Fibroblast of skin of right quadriceps (primary cell): ENCODE measurements around the gene APBB2.
A peak's percentile ranks its signal among the peaks of the same experiment; 100 is the strongest.

Experiments used
- DNase-seq: peaks from one replicate; pipeline ENCODE4 v3.0.0-alpha.2; 2013

APBB2 gene

GRCh38 chr4:41132055-41132683 lies 82.2 kb downstream of the APBB2 start:
- DNase-seq: no peak

DNA sequence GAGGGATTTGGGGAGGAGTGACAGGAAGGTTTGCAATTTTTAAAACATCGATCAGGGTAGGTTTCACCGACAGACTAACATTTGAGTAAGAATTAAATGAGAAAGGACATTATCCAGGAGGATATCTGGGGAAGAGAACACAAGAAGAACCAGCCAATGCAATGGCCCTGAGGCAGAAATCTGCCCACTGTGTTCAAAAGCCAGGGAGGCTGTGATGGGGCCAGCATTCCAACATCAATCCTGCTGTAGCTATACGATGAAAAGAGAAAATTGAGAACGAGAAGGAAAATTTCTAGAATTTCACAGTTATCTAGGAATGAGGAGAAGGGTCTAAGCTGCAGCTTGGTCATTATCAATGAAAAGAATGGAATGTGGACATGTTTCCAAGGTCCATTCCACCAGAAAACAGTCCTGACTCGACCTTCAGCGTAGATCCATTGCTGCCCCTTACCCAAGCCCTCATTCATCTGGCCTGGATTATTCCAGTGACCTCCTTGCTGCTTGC lies 84.4 kb downstream of the APBB2 start:
- no peak for DNase-seq

GRCh38 chr4:41129128-41129754 lies 85.1 kb downstream of the APBB2 start:
- DNase-seq: no peak

DNA sequence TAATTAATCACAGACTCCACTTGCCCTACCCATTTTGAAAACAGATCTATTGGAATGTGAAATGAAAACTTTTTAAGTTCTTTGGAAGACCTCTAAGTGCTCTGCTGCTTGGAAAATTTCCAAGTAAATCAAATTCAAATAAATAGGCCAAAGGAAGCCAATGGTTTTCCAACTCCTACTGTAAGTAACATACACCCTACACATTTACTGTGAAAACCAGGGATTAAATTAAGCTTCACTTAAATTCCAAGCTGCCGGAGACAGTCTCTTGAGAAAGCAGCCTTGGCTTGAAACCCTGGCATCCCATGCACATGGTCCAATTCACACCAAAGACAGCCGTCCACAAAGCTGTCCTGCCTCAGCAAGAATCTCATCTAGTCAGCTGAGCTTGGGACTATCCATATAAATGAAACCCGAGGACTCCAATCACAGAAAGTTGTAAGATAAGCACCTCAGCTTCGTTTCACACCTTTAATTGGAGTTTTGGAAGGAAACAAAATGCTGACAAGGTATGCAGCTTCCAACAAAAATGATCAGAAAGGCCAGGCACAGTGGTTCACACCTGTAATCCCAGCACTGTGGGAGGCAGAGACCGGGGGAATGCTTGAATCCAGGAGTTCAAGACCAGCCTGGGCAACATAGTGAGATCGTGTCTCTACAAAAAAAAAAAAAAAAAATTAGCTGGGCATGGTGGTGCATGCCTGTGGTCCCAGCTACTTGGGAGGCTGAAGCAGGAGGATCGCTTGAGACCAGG lies 88.6 kb downstream of the APBB2 start:
- peak; percentile 39 for DNase-seq

GRCh38 chr4:41124916-41125548 lies 89.3 kb downstream of the APBB2 start:
- no peak for DNase-seq

DNA sequence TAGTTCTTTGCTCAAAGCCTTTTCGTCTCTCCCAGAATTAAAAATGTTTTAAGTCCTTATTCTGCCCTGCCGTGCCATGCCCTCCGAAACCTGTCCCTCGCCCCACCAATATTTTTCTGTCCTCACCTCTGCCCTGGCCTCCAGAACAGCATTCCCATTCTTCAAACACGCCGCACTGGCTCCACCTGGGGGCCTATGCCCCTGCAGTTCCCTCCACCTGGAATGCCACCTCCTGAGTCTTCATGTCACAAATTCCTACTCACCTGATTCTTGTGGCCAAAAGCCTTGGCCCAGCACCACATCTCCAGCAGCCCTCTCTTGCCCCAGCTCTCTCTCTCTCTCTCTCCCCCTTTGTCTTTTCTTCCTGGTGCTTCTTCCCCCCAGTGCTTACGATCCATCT lies 91.6 kb downstream of the APBB2 start:
- no peak for DNase-seq

DNA sequence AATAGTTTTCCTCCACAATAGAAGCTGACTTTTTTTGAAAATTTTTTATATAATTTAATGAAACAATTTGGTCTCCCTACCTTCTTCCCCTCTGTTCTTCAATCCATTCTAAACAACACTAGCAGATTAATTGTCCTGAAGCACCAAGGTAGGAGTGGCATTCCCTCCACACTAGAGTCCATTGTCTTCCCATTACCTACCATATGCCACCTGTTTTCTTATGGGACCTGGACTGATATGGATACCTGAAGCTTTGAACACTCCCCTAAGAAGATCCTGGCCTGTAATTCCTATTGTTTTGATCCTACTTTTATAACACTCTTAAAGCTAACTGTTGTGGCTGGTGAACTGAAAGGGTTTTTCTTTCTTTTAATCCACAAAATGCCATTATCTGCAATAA lies 92.0 kb downstream of the APBB2 start:
- DNase-seq: no peak

- no peak for DNase-seq
Measured at GRCh38 chr4:41121906-41122305, 92.4 kb downstream of the APBB2 start.

DNA sequence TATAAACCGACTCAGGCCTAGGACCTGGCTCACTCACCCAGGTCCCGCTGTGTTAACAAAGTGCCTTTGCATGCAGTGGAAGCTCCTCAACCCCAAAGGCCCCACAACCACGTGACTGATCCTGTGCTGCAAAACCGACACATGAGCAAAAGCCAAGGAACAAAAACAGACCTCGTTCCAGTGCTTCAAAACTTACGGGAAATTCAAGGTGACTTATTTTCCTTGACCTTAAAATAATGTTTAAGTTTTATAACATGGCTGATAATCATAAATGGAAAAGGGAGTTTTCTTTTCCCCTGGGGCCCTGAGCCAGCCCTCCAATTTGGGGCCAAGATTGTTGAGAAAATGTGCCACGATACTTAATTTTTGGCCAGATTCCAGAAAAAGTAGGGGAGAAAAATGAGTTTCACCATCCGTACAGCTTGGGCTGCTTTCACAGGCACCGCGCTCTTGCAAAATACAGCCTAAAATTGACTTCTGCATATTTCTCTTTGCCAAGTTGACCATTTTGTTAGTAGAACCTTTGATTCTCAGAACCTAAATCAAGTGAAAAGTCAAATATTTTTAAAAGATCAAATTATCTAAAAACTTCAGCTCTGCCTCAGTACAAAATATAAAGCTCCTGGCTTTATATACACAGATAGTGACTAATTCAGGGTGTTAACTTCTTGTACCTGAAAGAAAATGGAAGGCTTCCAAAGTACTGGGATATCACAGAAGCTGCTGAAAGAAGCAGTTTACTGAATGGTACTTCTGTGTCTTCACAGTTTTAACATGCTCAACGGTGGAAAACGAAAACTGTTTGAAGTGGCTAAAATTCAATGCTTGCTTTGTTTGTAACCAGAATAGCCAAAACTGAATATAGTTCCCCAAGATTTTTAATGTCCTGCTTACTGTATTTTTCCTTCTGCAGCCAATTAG lies 93.8 kb downstream of the APBB2 start:
- DNase-seq: peak; percentile 52

DNA sequence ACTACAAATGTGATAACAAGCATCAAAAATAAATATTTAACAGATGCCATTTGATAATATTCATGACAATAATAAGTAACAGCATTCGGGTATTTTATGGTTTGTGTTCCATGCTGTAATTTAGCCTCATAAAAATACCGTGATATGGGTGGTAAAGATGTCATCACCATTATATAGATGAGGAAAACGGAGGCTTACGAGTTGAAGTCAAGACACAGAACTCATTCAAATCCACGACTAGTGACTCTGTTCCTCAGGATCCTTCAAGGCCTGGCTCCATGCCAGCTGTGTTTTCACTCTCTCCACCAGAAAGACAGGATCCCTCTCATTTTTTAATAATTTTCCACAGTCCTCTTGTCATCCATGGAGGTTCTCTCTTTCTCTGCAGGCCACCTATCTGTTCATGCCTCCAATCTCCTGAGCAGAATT lies 94.5 kb downstream of the APBB2 start:
- peak; percentile 20 for DNase-seq

DNA sequence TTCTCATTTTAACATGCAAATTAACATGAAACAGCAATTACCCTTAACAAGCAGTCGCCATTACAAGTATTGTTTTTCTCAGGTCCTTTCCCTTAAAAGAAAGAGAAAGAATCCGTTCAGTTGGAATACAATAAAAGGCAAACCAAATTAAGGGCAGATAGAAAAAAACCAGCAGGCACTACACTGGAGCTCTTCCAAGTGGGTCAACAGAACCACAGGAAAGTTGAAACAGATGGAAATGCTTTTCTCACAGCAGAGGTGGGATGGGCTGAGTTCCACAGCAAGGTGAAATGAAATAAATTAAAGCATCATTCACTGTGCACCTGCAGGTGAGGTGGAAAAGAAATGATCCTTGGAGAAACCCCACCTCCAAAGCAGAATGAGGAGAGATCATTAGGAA lies 102.6 kb downstream of the APBB2 start:
- DNase-seq: no peak

DNA sequence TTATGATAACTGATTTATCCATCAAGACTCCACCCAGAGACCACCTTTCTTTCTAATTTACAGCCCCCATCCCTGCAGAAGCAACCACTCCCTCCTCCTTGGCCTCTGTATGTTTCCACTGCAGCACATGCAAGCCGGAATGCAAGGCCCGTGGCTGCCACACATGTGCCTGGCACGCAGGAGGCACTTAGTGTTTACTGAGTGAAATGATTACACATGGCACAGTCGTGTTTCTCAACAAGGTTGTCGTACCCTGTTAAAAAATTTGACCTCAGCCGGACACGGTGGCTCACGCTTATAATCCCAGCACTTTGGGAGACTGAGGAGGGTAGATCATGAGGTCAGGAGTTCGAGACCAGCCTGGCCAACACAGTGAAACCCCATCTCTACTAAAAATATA lies 104.3 kb downstream of the APBB2 start:
- DNase-seq: no peak

- DNase-seq: no peak
Measured at GRCh38 chr4:41108481-41108880, 105.9 kb downstream of the APBB2 start.

DNA sequence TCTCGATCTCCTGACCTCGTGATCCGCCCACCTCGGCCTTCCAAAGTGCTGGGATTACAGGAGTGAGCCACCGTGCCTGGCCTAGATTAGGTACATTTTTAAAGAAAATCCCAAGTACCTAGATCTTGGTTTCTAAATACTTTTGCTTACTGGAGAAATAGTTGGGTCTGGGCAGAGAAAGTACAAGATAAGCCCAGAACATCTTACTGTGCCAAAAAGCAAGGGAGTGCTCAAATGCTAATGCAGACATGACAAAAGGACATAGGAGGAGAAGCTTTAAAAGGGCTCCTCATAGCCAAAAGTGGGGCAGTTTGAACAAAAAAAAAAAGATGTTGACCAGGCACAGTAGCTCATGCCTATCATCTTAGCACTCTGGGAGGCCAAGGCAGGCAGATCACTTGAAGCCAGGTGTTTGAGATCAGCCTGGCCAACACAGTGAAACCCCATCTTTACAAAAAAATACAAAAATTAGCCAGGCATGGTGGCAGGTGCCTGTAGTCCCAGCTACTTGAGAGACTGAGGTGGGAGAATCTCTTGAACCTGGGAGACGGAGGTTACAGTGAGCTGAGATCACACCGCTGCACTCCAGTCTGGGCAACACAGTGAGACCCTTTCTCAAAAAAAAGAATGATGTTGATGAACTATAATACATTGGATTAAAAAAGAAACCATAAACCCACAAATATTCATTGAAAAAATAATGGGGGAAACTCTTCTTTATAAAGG lies 107.5 kb downstream of the APBB2 start:
- no peak for DNase-seq

GRCh38 chr4:41106081-41106480 lies 108.3 kb downstream of the APBB2 start:
- no peak for DNase-seq

- no peak for DNase-seq
Measured at GRCh38 chr4:41104155-41104554, 110.2 kb downstream of the APBB2 start.

- no peak for DNase-seq
Measured at GRCh38 chr4:41103657-41104056, 110.7 kb downstream of the APBB2 start.

- DNase-seq: no peak
Measured at GRCh38 chr4:41102414-41103092, 111.8 kb downstream of the APBB2 start.

- no peak for DNase-seq
Measured at GRCh38 chr4:41098093-41099048, 116.0 kb downstream of the APBB2 start.

DNA sequence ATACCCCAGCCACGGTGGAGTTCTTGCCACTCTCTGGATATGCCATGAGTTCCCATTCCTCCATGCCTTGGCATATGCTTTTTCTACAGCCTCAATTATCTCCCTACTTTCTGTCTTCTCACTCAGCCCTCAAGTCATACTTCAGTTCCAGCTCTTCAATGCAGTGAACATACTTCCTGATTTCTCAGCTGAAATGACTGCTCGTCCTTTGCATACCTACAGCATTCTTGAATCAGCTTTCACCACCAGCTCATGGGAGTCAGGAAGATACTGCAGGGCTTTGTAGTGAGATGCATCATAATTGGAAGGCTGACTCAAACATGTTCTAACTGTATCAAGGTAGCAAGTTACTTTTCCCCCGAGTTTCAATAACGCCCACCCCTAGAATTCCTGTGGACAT lies 118.4 kb downstream of the APBB2 start:
- peak; percentile 67 for DNase-seq
